ENCODE results near the gene KAT8.
A peak's percentile ranks its signal among the peaks of the same experiment; 100 is the strongest.
"Not testable (repeated sequence)": the region's sequence is repeated elsewhere in the genome, so short reads cannot be mapped to it uniquely, and the experiment has no call there.

Gene KAT8

GRCh38 chr16:31088459-31089183, 28.8 kb upstream of the KAT8 start, which contains the start of gene PRSS53:
PRSS53 (minus strand) TSS chr16:31088943; CDS start chr16:31088809, 134 bp downstream.
- peaks cover 30% of the 10 kb centered on the region for H3K36me3 ChIP-seq (replicated peaks)
- DNase-seq (ENCODE audit: low spot score in 2 of 2), result no peak
- H3K4me1 ChIP-seq, result 0 out of 2 replicates have a peak, but pooled peaks cover 2% of the 10 kb centered on the region
- no peaks in the 10 kb centered on the region for H3K27me3 ChIP-seq (ENCODE audit: low read depth)
- H3K9me3 ChIP-seq, result no peaks in the 10 kb centered on the region
- in situ Hi-C loops (cut with MboI; ENCODE audit: low sequenced_read_pairs), result no loop called here
- H3K4me3 ChIP-seq, result no peak within 1 kb of the TSS

- 0 out of 2 replicates have a peak, but pooled peaks cover 2% of the 10 kb centered on the region for H3K4me1 ChIP-seq
- H3K27me3 ChIP-seq (ENCODE audit: low read depth), result no peaks in the 10 kb centered on the region
- no peak for DNase-seq (ENCODE audit: low spot score in 2 of 2)
- no peak overlapping the region for H3K4me3 ChIP-seq
- H3K9me3 ChIP-seq, result no peaks in the 10 kb centered on the region
- in situ Hi-C loops (cut with MboI; ENCODE audit: low sequenced_read_pairs), result no loop called here
- H3K36me3 ChIP-seq (replicated peaks), result peaks cover 26% of the 10 kb centered on the region
Observed at GRCh38 chr16:31089199-31089598, 28.3 kb upstream of the KAT8 start.

- no peak overlapping the region for H3K4me3 ChIP-seq
- H3K4me1 ChIP-seq, result 0 out of 2 replicates have a peak, but pooled peaks cover 2% of the 10 kb centered on the region
- H3K27me3 ChIP-seq (ENCODE audit: low read depth), result no peaks in the 10 kb centered on the region
- peaks cover 27% of the 10 kb centered on the region for H3K36me3 ChIP-seq (replicated peaks)
- H3K9me3 ChIP-seq, result no peaks in the 10 kb centered on the region
- DNase-seq (ENCODE audit: low spot score in 2 of 2), result no peak
- in situ Hi-C loops (cut with MboI; ENCODE audit: low sequenced_read_pairs), result no loop called here
Observed at GRCh38 chr16:31090540-31090939, 26.9 kb upstream of the KAT8 start.

GRCh38 chr16:31092330-31092729, 25.1 kb upstream of the KAT8 start:
- in situ Hi-C loops (cut with MboI; ENCODE audit: low sequenced_read_pairs), result no loop called here
- no peak overlapping the region for H3K4me3 ChIP-seq
- 0 out of 2 replicates have a peak, but pooled peaks cover 2% of the 10 kb centered on the region for H3K4me1 ChIP-seq
- no peak for DNase-seq (ENCODE audit: low spot score in 2 of 2)
- H3K27me3 ChIP-seq (ENCODE audit: low read depth), result no peaks in the 10 kb centered on the region
- H3K9me3 ChIP-seq, result no peaks in the 10 kb centered on the region
- H3K36me3 ChIP-seq (replicated peaks), result peaks cover 27% of the 10 kb centered on the region

GRCh38 chr16:31093132-31093703, 24.2 kb upstream of the KAT8 start:
- peak; percentile 63 to 69 for DNase-seq (ENCODE audit: low spot score in 2 of 2)
- peaks cover 27% of the 10 kb centered on the region for H3K36me3 ChIP-seq (replicated peaks)
- in situ Hi-C loops (cut with MboI; ENCODE audit: low sequenced_read_pairs), result no loop called here
- no peaks in the 10 kb centered on the region for H3K27me3 ChIP-seq (ENCODE audit: low read depth)
- 0 out of 2 replicates have a peak, but pooled peaks cover 2% of the 10 kb centered on the region for H3K4me1 ChIP-seq
- H3K4me3 ChIP-seq, result peak overlapping the region; percentile 84
- H3K9me3 ChIP-seq, result no peaks in the 10 kb centered on the region

- Histone ChIP-seq H3K36me3 (replicated peaks) (peaks cover 19% of the 10 kb centered on the region), H3K4me3 (peak overlapping the region; percentile 84), H3K27me3 (ENCODE audit: low read depth) (no peaks in the 10 kb centered on the region), H3K9me3 (no peaks in the 10 kb centered on the region), H3K4me1 (0 out of 2 replicates have a peak, but pooled peaks cover 2% of the 10 kb centered on the region)
- peak in 1 of 2 experiments; percentile 43 for DNase-seq (ENCODE audit: low spot score in 2 of 2)
- in situ Hi-C loops (cut with MboI; ENCODE audit: low sequenced_read_pairs), result no loop called here
Observed at GRCh38 chr16:31094088-31094423, 23.4 kb upstream of the KAT8 start.

GRCh38 chr16:31094424-31095120, 22.9 kb upstream of the KAT8 start, which contains the start of gene VKORC1:
VKORC1 (minus strand) TSS chr16:31094797; CDS start chr16:31094729, 68 bp downstream.
- in situ Hi-C loops (cut with MboI; ENCODE audit: low sequenced_read_pairs), result no loop called here
- Histone ChIP-seq H3K9me3 (no peaks in the 10 kb centered on the region), H3K4me3 (peak within 1 kb of the TSS; percentile 84), H3K4me1 (0 out of 2 replicates have a peak, but pooled peaks cover 2% of the 10 kb centered on the region), H3K36me3 (replicated peaks) (peaks cover 15% of the 10 kb centered on the region), H3K27me3 (ENCODE audit: low read depth) (no peaks in the 10 kb centered on the region)
- peak; percentile 95 to 97 for DNase-seq (ENCODE audit: low spot score in 2 of 2)

- no peak for DNase-seq (ENCODE audit: low spot score in 2 of 2)
- H3K9me3 ChIP-seq, result no peaks in the 10 kb centered on the region
- no peaks in the 10 kb centered on the region for H3K27me3 ChIP-seq (ENCODE audit: low read depth)
- in situ Hi-C loops (cut with MboI; ENCODE audit: low sequenced_read_pairs), result no loop called here
- no peaks in the 10 kb centered on the region for H3K4me1 ChIP-seq
- H3K36me3 ChIP-seq (replicated peaks), result no peaks in the 10 kb centered on the region
- no peak overlapping the region for H3K4me3 ChIP-seq
Observed at GRCh38 chr16:31099860-31100638, 17.4 kb upstream of the KAT8 start.

- H3K4me1 ChIP-seq; H3K36me3 ChIP-seq (replicated peaks); DNase-seq (ENCODE audit: low spot score in 2 of 2); in situ Hi-C loops (cut with MboI; ENCODE audit: low sequenced_read_pairs); H3K27me3 ChIP-seq (ENCODE audit: low read depth); H3K9me3 ChIP-seq; H3K4me3 ChIP-seq: not testable (repeated sequence)
Observed at GRCh38 chr16:31100876-31101641, 16.4 kb upstream of the KAT8 start.

- Histone ChIP-seq H3K4me1 (peaks cover 14% of the 10 kb centered on the region), H3K36me3 (replicated peaks) (peaks cover 13% of the 10 kb centered on the region), H3K9me3 (no peaks in the 10 kb centered on the region), H3K27me3 (ENCODE audit: low read depth) (no peaks in the 10 kb centered on the region), H3K4me3 (no peak overlapping the region)
- in situ Hi-C loops (cut with MboI; ENCODE audit: low sequenced_read_pairs), result no loop called here
- peak; percentile 79 to 95 for DNase-seq (ENCODE audit: low spot score in 2 of 2)
Observed at GRCh38 chr16:31105677-31106213, 11.7 kb upstream of the KAT8 start.

GRCh38 chr16:31106509-31107464, 10.7 kb upstream of the KAT8 start:
- H3K36me3 ChIP-seq (replicated peaks), result peaks cover 21% of the 10 kb centered on the region
- in situ Hi-C loops (cut with MboI; ENCODE audit: low sequenced_read_pairs), result no loop called here
- no peaks in the 10 kb centered on the region for H3K9me3 ChIP-seq
- H3K4me3 ChIP-seq, result no peak overlapping the region
- H3K4me1 ChIP-seq, result peaks cover 14% of the 10 kb centered on the region
- no peaks in the 10 kb centered on the region for H3K27me3 ChIP-seq (ENCODE audit: low read depth)
- no peak for DNase-seq (ENCODE audit: low spot score in 2 of 2)

GRCh38 chr16:31107465-31107867, 10.0 kb upstream of the KAT8 start:
- peaks cover 27% of the 10 kb centered on the region for H3K36me3 ChIP-seq (replicated peaks)
- no peak for DNase-seq (ENCODE audit: low spot score in 2 of 2)
- in situ Hi-C loops (cut with MboI; ENCODE audit: low sequenced_read_pairs), result no loop called here
- H3K4me3 ChIP-seq, result no peak overlapping the region; the same call in 1 of the 2 replicates
- H3K27me3 ChIP-seq (ENCODE audit: low read depth), result no peaks in the 10 kb centered on the region
- H3K9me3 ChIP-seq, result no peaks in the 10 kb centered on the region
- H3K4me1 ChIP-seq, result peaks cover 14% of the 10 kb centered on the region
